GM18526 (cell line): ENCODE measurements around the gene KIAA1958.

Experiments used
- POLR2A ChIP-seq: IDR thresholded peaks from 3 replicates; pipeline ENCODE4 v1.6.1; 2011; ENCODE audit not compliant: insufficient read length; ENCODE audit errors: extremely low read depth

The KIAA1958 gene

GRCh38 chr9:112477330-112477729 is 9.3 kb upstream of the KIAA1958 start:
- TF ChIP-seq POLR2A, result no peak

- TF ChIP-seq POLR2A, result no peak
Observed at GRCh38 chr9:112479221-112479620, 7.4 kb upstream of the KIAA1958 start.

- TF ChIP-seq POLR2A, result no peak
Observed at GRCh38 chr9:112484607-112485006, 2.0 kb upstream of the KIAA1958 start.

- TF ChIP-seq POLR2A, result no peak
Observed at GRCh38 chr9:112485574-112485973, 1.1 kb upstream of the KIAA1958 start.

GRCh38 chr9:112487008-112487798 is 576 bp downstream of the KIAA1958 start:
- no peak for TF ChIP-seq POLR2A

- TF ChIP-seq POLR2A, result no peak
Observed at GRCh38 chr9:112487799-112488340, 1.2 kb downstream of the KIAA1958 start.

GRCh38 chr9:112489039-112489546 is 2.5 kb downstream of the KIAA1958 start:
- TF ChIP-seq POLR2A, result no peak

GRCh38 chr9:112489876-112490666 is 3.4 kb downstream of the KIAA1958 start:
- no peak for TF ChIP-seq POLR2A

- no peak for TF ChIP-seq POLR2A
Observed at GRCh38 chr9:112493393-112494137, 6.9 kb downstream of the KIAA1958 start.

GRCh38 chr9:112494153-112494552 is 7.5 kb downstream of the KIAA1958 start:
- TF ChIP-seq POLR2A, result no peak

- no peak for TF ChIP-seq POLR2A
Observed at GRCh38 chr9:112495614-112496013, 9.0 kb downstream of the KIAA1958 start.

- no peak for TF ChIP-seq POLR2A
Observed at GRCh38 chr9:112496074-112496722, 9.6 kb downstream of the KIAA1958 start.

GRCh38 chr9:112500842-112501241 is 14.2 kb downstream of the KIAA1958 start:
- TF ChIP-seq POLR2A, result no peak

- TF ChIP-seq POLR2A, result no peak
Observed at GRCh38 chr9:112501287-112501686, 14.7 kb downstream of the KIAA1958 start.
